Measurements from ENCODE around the gene SYNE3.

- TF ChIP-seq CTCF (conservative IDR thresholded peaks at IDR 0.05) (no peak), EZH2 (IDR thresholded peaks at IDR 0.05; ENCODE audit: low read depth) (no peak)
Observed at GRCh38 chr14:95486875-95487668, 29.4 kb downstream of the SYNE3 start.
